Occipital lobe (tissue), 2 donors: ENCODE results near the gene TMEM240. TPM values are rescaled to one million over a fixed set of nuclear protein-coding genes. Genes with fewer than 3 reads are reported as not detected.
A peak's percentile ranks its signal among the peaks of the same experiment; 100 is the strongest.
"Not testable (repeated sequence)": the region's sequence is repeated elsewhere in the genome, so short reads cannot be mapped to it uniquely, and the experiment has no call there.

ENCODE experiments used
- DNase-seq: peaks from one replicate; lab custom pipeline; 2025; lab: John Stamatoyannopoulos, UW
- total RNA-seq: library from RNA; depleted of rRNA; stranded (reverse); fragments of >200 nt; gene quantifications from one replicate; pipeline ENCODE4 v1.2.3, GENCODE V29; 2014

The TMEM240 gene
- total RNA-seq, 1 donor from 2014 or later = 18.1 TPM

DNA sequence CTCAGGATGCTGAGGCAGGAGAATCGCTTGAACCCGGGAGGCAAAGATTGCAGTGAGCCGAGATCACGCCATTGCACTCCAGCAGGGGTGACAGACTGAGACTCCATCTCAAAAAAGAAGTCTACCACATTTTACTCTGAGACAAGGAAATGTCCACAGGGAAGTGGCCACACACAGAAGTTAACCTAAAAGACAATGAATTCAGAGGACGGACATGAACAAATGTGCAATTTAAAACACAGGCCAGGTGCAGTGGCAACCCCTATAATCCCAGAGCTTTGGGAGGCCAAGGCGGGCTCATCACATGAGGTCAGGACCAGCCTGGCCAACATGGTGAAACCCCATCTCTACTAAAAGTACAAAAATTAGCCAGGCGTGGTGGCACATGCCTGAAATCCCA, 17.3 kb upstream of the TMEM240 start:
- DNase-seq = not testable (repeated sequence)

DNA sequence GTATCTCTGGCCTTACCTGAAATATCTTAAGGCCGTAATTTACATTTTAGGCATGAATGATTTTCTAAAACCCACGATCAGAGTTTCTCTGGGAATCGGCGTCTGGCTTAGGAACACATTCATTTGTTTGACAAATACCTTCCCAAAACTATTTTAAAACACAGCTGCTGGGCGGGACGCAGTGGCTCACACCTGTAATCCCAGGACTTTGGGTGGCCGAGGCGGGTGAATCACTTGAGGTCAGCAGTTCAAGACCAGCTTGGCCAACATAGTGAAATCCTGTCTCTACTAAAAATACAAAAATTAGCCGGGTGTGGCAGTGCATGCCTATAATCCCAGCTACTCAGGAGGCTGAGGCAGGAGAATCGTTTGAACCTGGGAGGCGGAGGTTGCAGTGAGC, 16.5 kb upstream of the TMEM240 start:
- DNase-seq = not testable (repeated sequence)

DNA sequence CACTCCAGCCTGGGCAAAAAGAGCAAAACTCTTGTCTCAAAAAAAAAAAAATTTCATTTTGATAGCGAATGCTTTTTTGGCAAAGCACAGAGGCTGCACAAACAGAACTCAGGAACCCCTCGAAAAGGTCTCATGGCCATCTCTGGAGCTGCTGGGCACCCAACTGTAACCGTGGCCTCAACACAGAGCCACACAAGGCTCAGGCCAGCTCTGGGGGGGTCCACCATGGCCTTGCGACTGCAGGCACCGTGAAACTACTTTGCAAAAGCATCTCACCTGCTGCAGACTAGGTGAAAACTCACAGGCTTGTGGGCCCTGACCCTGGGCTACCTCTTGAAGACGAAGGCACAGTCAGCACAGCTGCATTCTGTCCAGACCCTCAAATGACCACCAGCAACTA, 16.1 kb upstream of the TMEM240 start:
- no peak for DNase-seq

DNA sequence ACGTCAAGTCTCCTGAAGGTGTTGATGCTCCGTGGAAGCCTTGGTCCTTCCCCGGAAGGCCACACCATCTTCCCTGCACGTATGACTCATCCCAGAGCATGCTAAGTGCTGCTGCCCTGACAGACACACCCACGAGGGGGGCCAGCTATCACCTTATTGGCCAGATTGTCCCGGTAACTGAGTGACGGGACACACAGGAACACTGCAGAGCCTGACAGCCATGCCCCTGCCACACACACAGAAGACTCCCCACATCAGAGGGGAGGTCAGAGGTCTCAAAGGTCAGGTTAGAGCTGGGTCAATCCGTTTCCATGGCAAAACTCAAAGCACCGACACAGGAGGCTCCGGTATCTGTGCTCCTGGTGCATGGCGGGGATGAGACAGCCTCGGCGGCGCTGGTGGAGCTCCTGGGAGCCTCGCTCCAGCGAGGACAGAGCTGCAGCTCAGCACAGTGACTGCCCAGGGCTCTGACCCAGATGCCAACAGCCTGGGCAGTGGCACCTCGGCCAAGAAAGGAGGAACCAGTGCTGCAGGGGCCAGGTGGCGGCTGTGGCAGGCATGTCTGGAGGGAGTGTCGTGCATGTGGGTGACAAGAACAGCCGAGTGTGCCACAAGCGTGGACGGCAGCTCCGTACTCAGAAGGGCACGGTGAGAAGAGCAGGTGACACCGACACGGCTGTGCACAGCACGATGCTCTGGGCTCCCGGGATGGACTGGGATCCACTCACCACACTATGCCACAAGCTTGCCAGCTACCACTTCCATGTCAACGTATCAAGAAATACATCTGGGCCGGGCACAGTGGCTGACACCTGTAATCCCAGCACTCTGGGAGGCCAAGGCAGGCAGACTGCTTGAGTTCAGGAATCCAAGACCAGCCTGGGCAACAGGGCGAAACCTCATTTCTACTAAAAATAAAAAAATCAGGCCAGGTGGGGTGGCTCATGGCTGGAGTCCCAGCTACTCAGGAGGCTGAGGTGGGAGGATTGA, 14.8 kb upstream of the TMEM240 start:
- peak; percentile 28 for DNase-seq

DNA sequence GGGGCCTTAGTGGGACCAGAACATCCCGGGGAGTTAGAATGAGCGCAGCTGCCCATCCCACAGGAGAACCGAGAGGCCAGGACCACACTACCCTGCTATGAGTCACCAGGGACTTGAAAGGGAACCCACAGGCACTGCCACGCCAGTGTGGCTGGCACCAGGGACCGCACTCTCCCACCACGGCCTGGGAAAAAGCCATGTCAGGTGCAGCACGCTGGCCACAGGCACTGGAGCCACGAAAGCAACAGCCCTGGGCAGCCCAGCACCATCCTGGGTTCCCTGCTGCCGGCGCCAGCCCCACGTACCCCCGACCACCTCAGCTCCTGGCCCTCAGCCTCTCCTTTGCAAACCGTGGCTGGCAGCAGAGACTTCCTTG, 14.1 kb upstream of the TMEM240 start:
- DNase-seq = no peak

DNA sequence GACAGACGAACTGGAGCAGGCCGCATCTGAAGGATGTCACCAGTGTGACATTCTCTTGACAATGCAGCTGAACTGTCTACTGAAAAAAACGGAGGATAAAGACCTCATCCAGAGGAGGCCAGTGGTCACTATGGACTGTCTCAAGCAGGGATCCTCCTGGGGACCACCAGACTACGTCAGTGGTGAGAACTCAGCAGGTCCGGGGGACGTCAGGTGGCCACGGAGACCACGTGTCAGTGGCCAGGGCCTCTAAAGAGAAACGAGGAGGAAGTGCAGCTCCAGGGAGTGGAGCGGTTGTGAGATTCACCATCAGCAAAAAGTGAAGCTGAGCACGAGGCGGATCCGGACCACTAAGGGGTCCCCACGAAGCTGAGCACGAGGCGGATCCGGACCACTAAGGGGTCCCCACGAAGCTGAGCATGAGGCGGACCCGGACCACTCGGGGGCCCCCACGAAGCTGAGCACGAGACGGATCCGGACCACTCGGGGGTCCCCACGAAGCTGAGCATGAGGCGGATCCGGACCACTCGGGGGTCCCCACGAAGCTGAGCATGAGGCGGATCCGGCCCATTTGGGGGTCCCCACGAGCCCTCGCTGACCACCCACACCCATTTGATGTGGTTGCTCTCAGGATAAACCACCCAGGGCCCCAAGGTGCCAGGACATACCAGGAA, 13.5 kb upstream of the TMEM240 start:
- DNase-seq = no peak

DNA sequence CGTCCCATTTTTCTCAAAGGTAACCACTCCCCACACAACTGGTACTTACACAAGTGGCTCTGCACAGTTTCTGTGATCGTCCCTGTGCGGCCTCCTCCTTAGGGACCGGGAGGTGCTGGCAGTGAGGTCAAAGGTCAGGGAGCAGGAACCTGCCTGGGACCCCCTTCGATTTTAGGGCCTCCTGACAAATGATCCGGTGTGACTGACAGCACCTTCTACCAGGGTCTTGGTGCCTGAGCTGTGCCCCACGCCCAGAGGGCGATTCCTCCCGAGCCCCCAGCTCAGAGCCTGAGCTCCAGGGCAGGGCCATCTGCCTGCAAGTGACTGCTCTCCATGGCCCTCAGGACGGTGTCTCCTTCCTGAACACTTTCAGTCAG, 11.8 kb upstream of the TMEM240 start:
- no peak for DNase-seq

DNA sequence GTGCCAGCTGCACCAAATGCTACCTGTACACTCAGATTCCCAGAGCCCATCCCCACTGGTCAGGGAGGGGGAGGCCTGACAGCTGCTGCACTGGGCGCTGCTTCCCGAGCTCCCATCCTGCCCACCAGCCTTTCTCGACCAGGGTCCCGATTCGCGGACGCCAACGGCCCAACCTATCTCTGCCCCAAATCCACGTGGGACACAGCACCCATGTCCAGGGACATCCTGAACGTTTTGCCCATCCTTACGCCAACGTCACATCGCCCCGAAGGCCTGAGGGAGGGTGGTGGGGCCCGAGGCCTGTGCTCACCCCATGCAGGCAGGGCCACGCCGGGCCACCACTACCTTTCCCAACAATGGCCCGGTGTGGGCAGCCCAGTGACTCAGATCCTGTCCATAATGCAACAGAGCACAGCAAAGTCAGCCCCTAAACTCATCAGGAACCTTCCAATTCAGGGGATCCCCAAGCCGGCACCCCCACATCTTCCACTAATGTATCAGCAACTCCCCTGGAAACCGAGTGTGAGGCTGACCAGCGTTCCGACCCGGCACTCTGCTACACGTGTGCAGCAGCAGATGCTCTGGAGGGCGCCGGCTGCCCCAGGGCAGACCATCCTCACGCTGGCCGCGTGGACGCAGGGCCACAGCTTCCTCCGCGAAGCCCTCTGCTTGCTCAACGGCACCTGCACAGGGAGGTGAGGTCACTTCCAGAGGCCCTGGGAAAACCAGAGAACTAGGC, 11.3 kb upstream of the TMEM240 start:
- DNase-seq = no peak

DNA sequence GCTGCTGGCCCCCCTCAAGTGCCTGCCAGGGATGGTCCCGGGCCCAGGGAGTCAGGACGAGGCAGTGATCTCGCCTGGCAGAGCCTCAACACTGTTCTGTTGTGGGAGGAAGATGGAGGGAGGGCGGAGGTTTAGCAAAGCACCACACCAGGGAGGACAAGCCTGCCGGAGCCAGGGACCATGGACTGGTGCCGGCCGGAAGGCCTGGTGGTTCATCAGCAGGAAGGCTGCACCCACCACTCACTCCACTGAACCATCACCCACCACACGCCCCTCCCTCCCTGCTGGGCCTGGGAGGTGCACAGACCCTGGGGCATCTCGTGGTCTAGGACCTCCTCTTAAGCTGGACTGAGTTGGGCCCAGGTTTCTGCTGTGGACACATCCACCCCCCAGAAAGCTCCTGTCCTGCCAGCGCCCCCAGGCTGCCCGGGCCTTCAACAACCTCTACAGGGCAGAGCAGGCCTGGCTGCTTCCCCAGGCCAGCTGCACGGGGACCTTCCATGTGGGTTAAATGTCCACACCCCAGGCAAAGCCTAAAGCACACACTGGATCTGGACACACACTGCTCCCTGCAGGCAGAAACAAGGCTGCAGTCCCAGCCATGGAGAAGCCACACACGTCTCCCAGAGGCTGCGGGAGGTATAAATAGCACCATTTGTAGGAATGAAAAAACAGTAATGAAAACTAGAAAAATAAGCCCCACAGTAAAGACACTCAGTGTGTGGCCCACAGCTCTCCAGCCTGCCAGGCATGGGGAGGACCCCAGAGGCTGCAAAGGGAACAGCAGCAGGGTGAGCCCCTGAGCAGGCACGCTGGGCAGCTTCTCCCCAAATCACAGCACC, 10.4 kb upstream of the TMEM240 start:
- peak; percentile 15 for DNase-seq

DNA sequence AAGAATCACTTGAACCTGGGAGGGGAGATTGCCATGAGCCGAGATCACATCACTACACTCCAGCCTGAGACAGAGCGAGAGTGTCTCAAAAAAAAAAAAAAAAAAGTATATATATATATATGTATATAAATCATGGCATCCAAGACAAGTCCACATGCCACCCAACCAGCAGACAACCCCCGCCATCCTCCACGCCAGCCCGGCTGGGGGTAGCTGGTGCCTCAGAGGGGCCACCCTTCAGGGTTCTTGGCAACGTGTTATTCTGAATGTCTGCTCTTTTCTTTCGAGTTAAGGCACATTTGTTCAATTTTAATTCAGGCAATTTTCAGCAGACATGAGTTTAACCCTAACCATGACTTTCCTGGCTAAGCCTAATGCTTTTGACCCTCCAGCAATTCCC, 9.7 kb upstream of the TMEM240 start:
- DNase-seq = no peak

DNA sequence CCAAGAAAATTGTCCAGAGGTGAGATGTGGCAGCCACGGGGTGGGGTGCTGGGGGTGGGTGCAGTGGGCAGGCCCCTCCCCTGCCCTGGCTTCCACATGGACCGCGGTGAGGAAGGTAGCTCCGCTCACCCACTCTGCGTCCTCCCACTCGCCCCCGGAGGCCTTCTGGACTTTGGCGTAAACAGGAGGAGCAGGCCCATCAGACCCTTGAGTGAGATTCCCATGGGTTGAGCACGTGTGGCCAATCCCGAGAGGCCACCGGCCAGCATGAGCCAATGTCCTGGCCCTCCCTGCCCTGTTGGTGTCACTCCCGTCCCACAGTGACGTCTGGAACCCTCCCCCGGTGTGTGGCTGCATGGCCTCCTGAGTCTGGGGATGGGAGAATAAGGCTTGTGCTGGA, 8.2 kb upstream of the TMEM240 start:
- DNase-seq = no peak

DNA sequence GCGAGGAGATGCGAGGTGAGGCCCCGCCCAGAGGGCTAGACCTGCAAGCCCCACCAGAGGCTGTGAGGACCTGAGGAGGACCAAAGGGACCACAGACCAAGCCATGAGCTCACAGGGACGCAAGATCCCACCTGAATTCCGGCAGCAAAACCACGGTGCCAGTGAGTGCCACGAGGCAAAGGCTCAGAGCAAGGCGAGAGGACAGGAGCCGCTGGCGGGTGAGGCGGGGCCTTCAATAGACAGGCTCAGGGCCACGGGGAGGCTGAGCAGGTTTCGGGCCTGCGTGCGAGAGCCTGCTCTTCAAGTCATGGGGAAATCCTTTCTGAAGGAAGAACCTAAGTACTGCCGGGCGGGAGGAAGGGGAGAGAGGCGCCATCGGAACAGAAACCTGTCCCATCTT, 7.1 kb upstream of the TMEM240 start:
- DNase-seq = no peak

DNA sequence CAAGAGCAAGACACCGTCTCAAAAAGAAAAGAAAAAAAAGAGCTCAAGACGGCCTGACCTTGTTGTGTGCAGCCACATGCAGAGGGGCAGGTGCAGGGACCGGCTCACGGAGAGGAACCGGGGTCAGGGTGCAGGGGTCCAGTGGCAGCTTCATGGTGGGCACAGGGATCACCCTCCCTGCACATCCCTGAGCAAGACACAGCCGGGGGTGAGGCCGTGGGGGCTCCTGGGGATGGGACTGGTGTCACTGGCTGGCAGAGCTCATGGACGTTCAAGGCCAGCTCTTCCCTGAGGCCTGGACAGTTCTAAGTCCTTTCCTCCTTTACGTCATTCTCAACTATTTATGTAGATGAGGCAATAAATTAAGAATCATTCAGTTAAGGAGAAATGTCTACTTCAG, 6.6 kb upstream of the TMEM240 start:
- no peak for DNase-seq

DNA sequence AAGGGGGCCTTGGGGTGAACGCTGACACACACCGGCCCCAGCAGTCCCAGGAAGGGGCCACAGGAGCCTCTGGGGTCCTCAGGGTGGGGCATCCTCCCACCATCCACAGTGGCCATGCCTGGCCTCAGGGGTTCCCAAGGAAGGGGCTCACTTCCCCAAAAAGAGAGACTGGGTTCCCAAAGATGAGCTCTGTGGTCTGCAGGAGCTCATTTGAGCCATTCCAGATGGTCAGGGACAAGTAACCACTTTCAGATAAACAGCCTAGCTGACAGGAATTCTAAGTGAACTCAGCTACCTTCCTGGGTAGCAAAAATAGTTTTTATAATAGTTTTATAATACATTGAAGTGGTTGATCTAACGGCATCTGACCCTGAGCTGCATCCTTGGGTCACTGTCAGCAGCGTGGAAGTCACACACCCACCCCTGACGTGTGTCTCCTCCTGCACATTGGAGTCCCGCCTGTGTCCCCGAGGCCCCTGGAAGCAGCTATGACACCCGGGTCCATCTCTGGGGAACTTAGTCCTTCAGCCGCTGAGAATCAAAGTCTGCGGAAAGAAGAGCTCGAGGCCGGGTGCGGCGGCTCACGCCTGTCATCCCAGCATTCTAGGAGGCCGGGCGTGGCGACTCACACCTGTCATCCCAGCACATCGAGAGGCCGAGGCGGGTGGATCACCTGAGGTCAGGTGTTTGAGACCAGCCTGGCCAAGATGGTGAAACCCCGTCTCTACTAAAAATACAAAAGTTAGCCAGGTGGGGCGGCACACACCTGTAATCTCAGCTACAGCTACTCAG, 5.7 kb upstream of the TMEM240 start:
- no peak for DNase-seq

DNA sequence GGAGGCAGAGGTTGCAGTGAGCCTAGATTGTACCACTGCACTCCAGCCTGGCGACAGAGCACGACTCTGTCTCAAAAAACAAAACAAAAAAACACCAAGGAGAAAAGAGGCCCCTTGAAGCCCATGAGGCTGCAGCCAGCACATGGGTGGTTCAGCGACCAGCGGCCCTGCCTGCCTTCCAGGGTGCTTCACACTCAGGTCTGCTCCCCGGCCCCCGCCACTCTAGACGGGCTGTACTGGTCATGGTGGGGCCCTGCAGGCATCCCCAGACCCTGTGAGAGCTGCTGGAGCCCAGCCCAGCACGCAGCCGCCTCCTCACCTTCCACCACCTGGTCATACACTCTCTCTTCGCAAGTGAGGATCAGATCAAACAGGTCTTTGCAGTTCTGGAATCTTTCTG, 4.1 kb upstream of the TMEM240 start:
- DNase-seq = no peak

DNA sequence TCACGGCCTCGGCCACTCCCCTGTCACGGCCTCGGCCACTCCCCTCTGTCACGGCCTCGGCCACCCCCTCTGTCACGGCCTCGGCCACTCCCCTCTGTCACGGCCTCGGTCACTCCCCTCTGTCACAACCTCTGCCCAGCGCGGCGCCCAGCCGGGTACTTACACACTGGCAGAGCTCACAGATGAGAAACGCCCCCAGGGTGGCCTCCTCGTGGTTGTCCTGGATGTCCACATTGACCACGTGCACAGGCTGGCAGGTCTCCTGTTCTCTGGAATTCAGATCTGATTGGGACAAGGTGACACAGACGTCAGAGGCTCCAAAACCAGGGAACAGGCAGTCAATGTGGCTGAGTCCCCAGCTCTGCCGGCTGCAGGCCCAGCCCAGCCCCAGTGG, 3.3 kb upstream of the TMEM240 start:
- no peak for DNase-seq

DNA sequence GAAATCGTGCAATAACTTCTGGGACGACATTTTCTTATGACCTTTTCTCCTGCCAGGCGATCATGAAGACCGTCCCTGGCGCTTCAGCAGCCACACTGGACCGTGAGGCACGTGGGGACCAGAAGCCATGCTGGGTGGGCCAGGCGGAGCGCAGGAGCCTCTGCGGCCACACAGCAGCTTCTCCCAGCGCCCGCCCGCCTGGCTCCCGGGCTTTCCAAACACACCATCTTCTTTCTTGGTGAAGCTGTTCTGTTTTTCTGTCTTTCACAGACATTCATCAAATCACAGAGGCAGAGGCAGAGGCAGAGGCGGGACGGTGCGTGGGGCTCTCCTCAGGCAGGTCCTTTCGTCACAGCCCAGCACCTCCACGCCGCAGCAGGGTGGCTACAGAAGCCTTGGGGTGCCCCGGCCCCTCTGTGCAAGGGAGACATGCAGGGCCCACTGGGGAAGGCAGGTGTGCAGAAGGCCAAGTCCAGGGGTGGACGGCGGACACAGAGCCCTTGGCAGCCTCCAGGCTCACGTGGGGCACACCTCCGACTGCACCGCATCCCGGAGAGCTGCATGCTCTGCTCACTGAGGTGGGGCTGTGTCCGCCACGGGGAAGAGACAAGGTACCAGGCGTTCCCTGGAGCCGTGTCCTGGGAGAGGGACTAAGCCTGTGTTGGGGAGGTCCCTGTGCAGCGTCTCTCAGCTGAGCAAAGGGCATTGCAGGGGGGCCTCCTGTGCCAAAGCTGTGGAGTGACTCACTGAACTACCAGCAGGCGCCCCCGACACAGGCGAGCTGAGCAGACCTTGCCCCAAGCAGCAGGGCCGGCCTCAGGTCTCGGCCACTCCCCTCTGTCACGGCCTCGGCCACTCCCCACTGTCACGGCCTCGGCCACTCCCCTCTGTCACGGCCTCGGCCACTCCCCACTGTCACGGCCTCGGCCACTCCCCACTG, 2.6 kb upstream of the TMEM240 start:
- no peak for DNase-seq

DNA sequence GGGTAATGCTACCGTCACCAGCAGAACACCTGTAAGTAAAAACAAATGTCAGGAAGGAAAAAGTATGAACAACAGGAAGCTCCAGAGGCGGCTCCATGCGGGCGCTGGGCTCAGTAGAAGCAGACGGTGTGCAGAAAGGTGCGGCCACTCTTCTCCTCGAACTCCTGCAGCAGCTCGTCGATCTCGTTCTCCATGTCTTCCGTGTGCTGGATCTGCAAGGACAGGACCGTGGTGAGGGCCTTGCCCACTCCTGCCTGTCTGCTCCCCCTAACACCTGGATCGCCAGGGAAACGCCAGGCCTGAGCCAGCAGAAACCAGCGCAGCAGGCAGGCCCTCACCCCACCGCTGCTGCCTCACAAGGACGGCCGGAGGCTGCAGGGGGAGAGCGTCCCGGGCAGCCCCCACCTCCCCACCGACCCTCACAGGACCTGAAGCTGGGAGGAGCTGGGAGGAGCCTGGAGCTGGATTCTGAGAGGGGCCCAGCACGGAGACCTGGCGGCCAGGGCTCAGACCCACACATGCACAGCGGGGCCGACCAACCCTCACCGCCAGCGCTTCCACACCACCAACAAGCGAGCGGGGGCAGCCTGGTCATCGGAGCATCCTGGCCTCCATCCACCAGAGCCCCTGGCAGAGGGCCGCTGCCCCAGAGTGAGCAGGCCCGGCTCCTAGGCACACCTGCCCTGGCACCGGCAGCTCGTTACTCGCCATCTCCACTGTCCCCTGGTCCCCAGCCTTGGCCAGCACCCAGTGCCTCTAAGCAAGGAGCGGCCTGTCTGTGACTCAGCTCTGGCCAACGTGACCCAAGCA, 1.7 kb upstream of the TMEM240 start:
- no peak for DNase-seq
